HEK293 (cell line): ENCODE data around the gene MAP3K5.
"Not testable (repeated sequence)": the region's sequence is repeated elsewhere in the genome, so short reads cannot be mapped to it uniquely, and the experiment has no call there.

Source experiments
- KLF16 ChIP-seq: fragments of 450-650 bp; formaldehyde crosslinking; IDR thresholded peaks from 2 replicates; pipeline ENCODE4 v1.5.1; 2017; ENCODE audit warnings: missing biosample characterization, missing genetic modification characterization
- KLF7 ChIP-seq: fragments of 450-650 bp; formaldehyde crosslinking; IDR thresholded peaks from 2 replicates; pipeline ENCODE4 v1.5.1; 2016; ENCODE audit warnings: missing biosample characterization, missing genetic modification characterization, borderline replicate concordance
- SCRT1 ChIP-seq: fragments of 450-650 bp; formaldehyde crosslinking; IDR thresholded peaks from 2 replicates; pipeline ENCODE4 v1.5.1; 2016; ENCODE audit warnings: missing biosample characterization, missing genetic modification characterization, borderline replicate concordance
- ZNF132 ChIP-seq: fragments of 450-650 bp; formaldehyde crosslinking; IDR thresholded peaks from 2 replicates; pipeline ENCODE4 v1.5.1; 2017; ENCODE audit warnings: missing biosample characterization, missing genetic modification characterization, borderline replicate concordance
- ZNF146 ChIP-seq: fragments of 450-650 bp; formaldehyde crosslinking; IDR thresholded peaks from 2 replicates; pipeline ENCODE4 v1.5.1; 2016; ENCODE audit warnings: missing biosample characterization, missing genetic modification characterization
- ZNF274 ChIP-seq, 2 experiments: fragments of 200-500 bp in 1 of 2; fragments of 450-650 bp in 1 of 2; sonication (Bioruptor generic) in 1 of 2; formaldehyde crosslinking in 1 of 2; IDR thresholded peaks; 2 replicates each; pipeline versions ENCODE4 v1.5.1 to v1.6.1; 2014 to 2016; ENCODE audit warnings: borderline replicate concordance in 1 of 2, inconsistent platforms in 1 of 2, low read length in 1 of 2, missing biosample characterization in 1 of 2, missing genetic modification characterization in 1 of 2
- ZNF610 ChIP-seq: fragments of 450-650 bp; formaldehyde crosslinking; IDR thresholded peaks from 2 replicates; pipeline ENCODE4 v1.5.1; 2016; ENCODE audit warnings: missing biosample characterization, missing genetic modification characterization, borderline replicate concordance
- ZNF776 ChIP-seq: fragments of 450-650 bp; formaldehyde crosslinking; IDR thresholded peaks from 2 replicates; pipeline ENCODE4 v1.5.0; 2017; ENCODE audit warnings: missing biosample characterization, missing genetic modification characterization, borderline replicate concordance
- ZSCAN23 ChIP-seq: fragments of 450-650 bp; formaldehyde crosslinking; IDR thresholded peaks from 2 replicates; pipeline ENCODE4 v1.5.1; 2016; ENCODE audit warnings: missing biosample characterization, missing genetic modification characterization
- TF ChIP-seq, protein P1 (sequence below): fragments of 450-650 bp; formaldehyde crosslinking; IDR thresholded peaks from 2 replicates; pipeline ENCODE4 v1.5.1; 2016; ENCODE audit warnings: missing biosample characterization, missing genetic modification characterization
- TF ChIP-seq, protein P2 (sequence below): fragments of 450-650 bp; formaldehyde crosslinking; IDR thresholded peaks from 2 replicates; pipeline ENCODE4 v1.5.1; 2016; ENCODE audit warnings: missing biosample characterization, missing genetic modification characterization
- TF ChIP-seq, protein P3 (sequence below): fragments of 450-650 bp; formaldehyde crosslinking; IDR thresholded peaks from 2 replicates; pipeline ENCODE4 v1.5.1; 2017; ENCODE audit warnings: missing biosample characterization, missing genetic modification characterization

DNA sequence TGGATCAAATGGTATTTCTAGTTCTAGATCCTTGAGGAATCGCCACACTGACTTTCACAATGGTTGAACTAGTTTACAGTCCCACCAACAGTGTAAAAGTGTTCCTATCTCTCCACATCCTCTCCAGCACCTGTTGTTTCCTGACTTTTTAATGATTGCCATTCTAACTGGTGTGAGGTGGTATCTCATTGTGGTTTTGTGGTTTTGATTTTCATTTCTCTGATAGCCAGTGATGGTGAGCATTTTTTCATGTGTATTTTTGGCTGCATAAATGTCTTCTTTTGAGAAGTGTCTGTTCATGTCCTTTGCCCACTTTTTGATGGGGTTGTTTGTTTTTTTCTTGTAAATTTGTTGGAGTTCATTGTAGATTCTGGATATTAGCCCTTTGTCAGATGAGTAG lies 23.3 kb upstream of the MAP3K5 start:
- not testable (repeated sequence) for TF ChIP-seq ZSCAN23 (tag by site-specific recombination); ZNF132 (tag by site-specific recombination); ZNF274 (IDR thresholded peaks at IDR 0.05; ENCODE audit: low read length); ZNF274 (tag by site-specific recombination; IDR thresholded peaks at IDR 0.05; ENCODE audit: borderline replicate concordance); ZNF146; ZNF776; KLF16; KLF7 (tag by site-specific recombination); ZNF610; SCRT1 (tag by site-specific recombination)
- TF ChIP-seq, protein P1, sequence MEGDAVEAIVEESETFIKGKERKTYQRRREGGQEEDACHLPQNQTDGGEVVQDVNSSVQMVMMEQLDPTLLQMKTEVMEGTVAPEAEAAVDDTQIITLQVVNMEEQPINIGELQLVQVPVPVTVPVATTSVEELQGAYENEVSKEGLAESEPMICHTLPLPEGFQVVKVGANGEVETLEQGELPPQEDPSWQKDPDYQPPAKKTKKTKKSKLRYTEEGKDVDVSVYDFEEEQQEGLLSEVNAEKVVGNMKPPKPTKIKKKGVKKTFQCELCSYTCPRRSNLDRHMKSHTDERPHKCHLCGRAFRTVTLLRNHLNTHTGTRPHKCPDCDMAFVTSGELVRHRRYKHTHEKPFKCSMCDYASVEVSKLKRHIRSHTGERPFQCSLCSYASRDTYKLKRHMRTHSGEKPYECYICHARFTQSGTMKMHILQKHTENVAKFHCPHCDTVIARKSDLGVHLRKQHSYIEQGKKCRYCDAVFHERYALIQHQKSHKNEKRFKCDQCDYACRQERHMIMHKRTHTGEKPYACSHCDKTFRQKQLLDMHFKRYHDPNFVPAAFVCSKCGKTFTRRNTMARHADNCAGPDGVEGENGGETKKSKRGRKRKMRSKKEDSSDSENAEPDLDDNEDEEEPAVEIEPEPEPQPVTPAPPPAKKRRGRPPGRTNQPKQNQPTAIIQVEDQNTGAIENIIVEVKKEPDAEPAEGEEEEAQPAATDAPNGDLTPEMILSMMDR (tag by site-specific recombination) = not testable (repeated sequence)
- TF ChIP-seq, protein P2, sequence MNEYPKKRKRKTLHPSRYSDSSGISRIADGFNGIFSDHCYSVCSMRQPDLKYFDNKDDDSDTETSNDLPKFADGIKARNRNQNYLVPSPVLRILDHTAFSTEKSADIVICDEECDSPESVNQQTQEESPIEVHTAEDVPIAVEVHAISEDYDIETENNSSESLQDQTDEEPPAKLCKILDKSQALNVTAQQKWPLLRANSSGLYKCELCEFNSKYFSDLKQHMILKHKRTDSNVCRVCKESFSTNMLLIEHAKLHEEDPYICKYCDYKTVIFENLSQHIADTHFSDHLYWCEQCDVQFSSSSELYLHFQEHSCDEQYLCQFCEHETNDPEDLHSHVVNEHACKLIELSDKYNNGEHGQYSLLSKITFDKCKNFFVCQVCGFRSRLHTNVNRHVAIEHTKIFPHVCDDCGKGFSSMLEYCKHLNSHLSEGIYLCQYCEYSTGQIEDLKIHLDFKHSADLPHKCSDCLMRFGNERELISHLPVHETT (tag by site-specific recombination) = not testable (repeated sequence)
- TF ChIP-seq, protein P3, sequence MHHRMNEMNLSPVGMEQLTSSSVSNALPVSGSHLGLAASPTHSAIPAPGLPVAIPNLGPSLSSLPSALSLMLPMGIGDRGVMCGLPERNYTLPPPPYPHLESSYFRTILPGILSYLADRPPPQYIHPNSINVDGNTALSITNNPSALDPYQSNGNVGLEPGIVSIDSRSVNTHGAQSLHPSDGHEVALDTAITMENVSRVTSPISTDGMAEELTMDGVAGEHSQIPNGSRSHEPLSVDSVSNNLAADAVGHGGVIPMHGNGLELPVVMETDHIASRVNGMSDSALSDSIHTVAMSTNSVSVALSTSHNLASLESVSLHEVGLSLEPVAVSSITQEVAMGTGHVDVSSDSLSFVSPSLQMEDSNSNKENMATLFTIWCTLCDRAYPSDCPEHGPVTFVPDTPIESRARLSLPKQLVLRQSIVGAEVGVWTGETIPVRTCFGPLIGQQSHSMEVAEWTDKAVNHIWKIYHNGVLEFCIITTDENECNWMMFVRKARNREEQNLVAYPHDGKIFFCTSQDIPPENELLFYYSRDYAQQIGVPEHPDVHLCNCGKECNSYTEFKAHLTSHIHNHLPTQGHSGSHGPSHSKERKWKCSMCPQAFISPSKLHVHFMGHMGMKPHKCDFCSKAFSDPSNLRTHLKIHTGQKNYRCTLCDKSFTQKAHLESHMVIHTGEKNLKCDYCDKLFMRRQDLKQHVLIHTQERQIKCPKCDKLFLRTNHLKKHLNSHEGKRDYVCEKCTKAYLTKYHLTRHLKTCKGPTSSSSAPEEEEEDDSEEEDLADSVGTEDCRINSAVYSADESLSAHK (tag by site-specific recombination) = not testable (repeated sequence)
